Measurements from ENCODE around the gene PGC.
A peak's percentile ranks its signal among the peaks of the same experiment; 100 is the strongest.

The PGC gene

DNA sequence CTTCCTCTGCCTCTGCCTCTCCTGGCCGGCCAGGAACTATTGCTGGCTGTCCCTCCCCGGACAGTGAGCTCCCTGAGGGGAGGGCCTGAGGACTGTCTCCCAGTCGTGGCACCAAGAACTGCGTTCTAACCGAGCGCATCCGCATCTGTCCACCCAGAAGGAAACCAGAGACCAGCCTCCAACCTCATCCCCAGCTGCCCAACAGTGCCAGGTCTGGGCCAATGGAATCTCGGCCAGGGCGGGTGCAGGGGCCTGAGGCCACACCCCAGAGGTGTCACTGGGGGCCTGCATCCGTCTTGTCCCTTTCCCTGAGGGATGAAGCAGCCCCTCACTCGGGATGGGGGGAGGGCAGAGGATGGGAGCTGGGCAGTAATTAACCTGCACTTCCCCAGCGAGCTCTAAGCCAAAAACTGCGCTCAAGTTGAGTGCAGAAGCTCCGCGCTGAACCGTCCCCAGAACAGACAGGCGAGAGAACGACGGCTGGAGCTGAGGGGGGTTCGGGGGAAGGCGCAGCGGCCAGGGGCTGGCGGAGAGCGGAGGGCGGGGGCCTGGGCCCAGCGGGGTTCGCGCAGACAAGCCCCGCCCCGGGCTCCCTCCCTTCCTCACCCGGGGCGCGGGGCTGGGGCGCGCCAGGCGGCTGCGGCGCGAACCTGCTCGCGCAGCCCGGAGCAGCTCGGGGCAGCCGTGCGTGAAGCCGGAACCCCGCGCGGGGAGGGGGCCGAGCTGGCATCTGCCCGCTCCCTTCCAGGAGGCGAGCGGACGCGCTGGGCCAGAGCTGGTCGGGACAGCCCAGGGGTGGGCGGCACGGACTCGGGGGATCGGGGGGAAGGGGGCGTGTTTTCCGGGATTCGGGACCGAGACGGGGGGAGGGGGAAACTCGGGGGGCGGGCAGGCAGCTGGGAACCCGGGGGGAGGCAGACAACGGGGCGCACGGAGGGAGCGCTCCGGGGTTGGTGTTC lies 13.2 kb downstream of the PGC start:
- H2BK5ac ChIP-seq (ENCODE audit: low read depth, low read length, poor library complexity) = no peak overlapping the region
- DNase-seq = peak in 1 of 2 donors; percentile 32
- H2AFZ ChIP-seq (ENCODE audit: insufficient read depth, low read length, poor library complexity) = peak overlapping the region; percentile 56
- peaks cover 19 to 22% of the 10 kb centered on the region in 2 experiments for H3K4me1 ChIP-seq (ENCODE audit: control insufficient read depth in 1 of 2, insufficient read depth in 2 of 2, low read length in 2 of 2)
- no peaks in the 10 kb centered on the region for H3K27me3 ChIP-seq (ENCODE audit: insufficient read depth, low read length)
- H4K8ac ChIP-seq (ENCODE audit: low read depth, low read length) = peak overlapping the region; percentile 11
- H3K36me3 ChIP-seq (ENCODE audit: control insufficient read depth in 1 of 2, insufficient read depth in 2 of 2, low read length in 2 of 2) = no peaks in the 10 kb centered on the region
- H3K9me3 ChIP-seq (ENCODE audit: insufficient read depth, low read depth, low read length) = no peaks in the 10 kb centered on the region
- peaks cover 8% of the 10 kb centered on the region for H3K79me2 ChIP-seq (ENCODE audit: control insufficient read depth, insufficient read depth, low read length, poor library complexity)
- H3K23ac ChIP-seq (ENCODE audit: low read length) = no peak overlapping the region
- H3K4me2 ChIP-seq (ENCODE audit: low read length) = peak overlapping the region; percentile 96
- H3K9ac ChIP-seq (ENCODE audit: low read length) = no peak overlapping the region
- peak overlapping the region; percentile 69 for H3K18ac ChIP-seq (ENCODE audit: low read length)
- peak overlapping the region; percentile 21 for H3K4ac ChIP-seq (ENCODE audit: low read depth, low read length)
- H3K4me3 ChIP-seq (ENCODE audit: low read depth, low read length) = peak overlapping the region; percentile 75
- H3K27ac ChIP-seq (ENCODE audit: low read depth, low read length) = peak overlapping the region; percentile 6
- H3K79me1 ChIP-seq (ENCODE audit: low read length) = peaks cover 20% of the 10 kb centered on the region
- WGBS (ENCODE audit: extremely low coverage, insufficient coverage, insufficient read length) = no CpG with 5 or more reads among the region's 73 CpGs
- no peak overlapping the region for H2AK5ac ChIP-seq (ENCODE audit: low read length)
- H4K91ac ChIP-seq (ENCODE audit: low read depth, low read length) = peak overlapping the region; percentile 25
- H4K12ac ChIP-seq (ENCODE audit: low read depth, low read length) = no peak overlapping the region
- H2BK120ac ChIP-seq (ENCODE audit: insufficient read depth, low read length, poor library complexity) = no peak overlapping the region
- no peak overlapping the region for H2BK12ac ChIP-seq (ENCODE audit: low read length)
- H3K14ac ChIP-seq (ENCODE audit: low read length) = peak overlapping the region; percentile 8

GRCh38 chr6:41733360-41733706 lies 13.9 kb downstream of the PGC start:
- no peak for DNase-seq
- peak overlapping the region; percentile 1 for H3K14ac ChIP-seq (ENCODE audit: low read length)
- H3K79me1 ChIP-seq (ENCODE audit: low read length) = peaks cover 20% of the 10 kb centered on the region
- H3K4me3 ChIP-seq (ENCODE audit: low read depth, low read length) = no peak overlapping the region
- peaks cover 19 to 22% of the 10 kb centered on the region in 2 experiments for H3K4me1 ChIP-seq (ENCODE audit: control insufficient read depth in 1 of 2, insufficient read depth in 2 of 2, low read length in 2 of 2)
- H2BK120ac ChIP-seq (ENCODE audit: insufficient read depth, low read length, poor library complexity) = no peak overlapping the region
- H4K91ac ChIP-seq (ENCODE audit: low read depth, low read length) = peak overlapping the region; percentile 20
- no peaks in the 10 kb centered on the region for H3K36me3 ChIP-seq (ENCODE audit: control insufficient read depth in 1 of 2, insufficient read depth in 2 of 2, low read length in 2 of 2)
- no CpG with 5 or more reads among the region's 11 CpGs for WGBS (ENCODE audit: extremely low coverage, insufficient coverage, insufficient read length)
- H3K79me2 ChIP-seq (ENCODE audit: control insufficient read depth, insufficient read depth, low read length, poor library complexity) = peaks cover 8% of the 10 kb centered on the region
- no peak overlapping the region for H3K27ac ChIP-seq (ENCODE audit: low read depth, low read length)
- H2AFZ ChIP-seq (ENCODE audit: insufficient read depth, low read length, poor library complexity) = peak overlapping the region; percentile 33
- no peak overlapping the region for H2BK5ac ChIP-seq (ENCODE audit: low read depth, low read length, poor library complexity)
- no peaks in the 10 kb centered on the region for H3K9me3 ChIP-seq (ENCODE audit: insufficient read depth, low read depth, low read length)
- H3K23ac ChIP-seq (ENCODE audit: low read length) = no peak overlapping the region
- peak overlapping the region; percentile 17 for H4K8ac ChIP-seq (ENCODE audit: low read depth, low read length)
- peak overlapping the region; percentile 96 for H3K4me2 ChIP-seq (ENCODE audit: low read length)
- H3K27me3 ChIP-seq (ENCODE audit: insufficient read depth, low read length) = no peaks in the 10 kb centered on the region
- no peak overlapping the region for H3K9ac ChIP-seq (ENCODE audit: low read length)
- peak overlapping the region; percentile 2 for H3K4ac ChIP-seq (ENCODE audit: low read depth, low read length)
- H3K18ac ChIP-seq (ENCODE audit: low read length) = peak overlapping the region; percentile 0
- peak overlapping the region; percentile 27 for H2AK5ac ChIP-seq (ENCODE audit: low read length)
- peak overlapping the region; percentile 5 for H2BK12ac ChIP-seq (ENCODE audit: low read length)
- no peak overlapping the region for H4K12ac ChIP-seq (ENCODE audit: low read depth, low read length)

- Histone ChIP-seq H3K27me3 (ENCODE audit: insufficient read depth, low read length) (no peaks in the 10 kb centered on the region), H3K79me1 (ENCODE audit: low read length) (peaks cover 20% of the 10 kb centered on the region), H2AK5ac (ENCODE audit: low read length) (peak overlapping the region; percentile 27), H3K4me2 (ENCODE audit: low read length) (peak overlapping the region; percentile 17), H3K9me3 (ENCODE audit: insufficient read depth, low read depth, low read length) (no peaks in the 10 kb centered on the region), H3K9ac (ENCODE audit: low read length) (peak overlapping the region; percentile 9), H2AFZ (ENCODE audit: insufficient read depth, low read length, poor library complexity) (peak overlapping the region; percentile 15), H2BK5ac (ENCODE audit: low read depth, low read length, poor library complexity) (no peak overlapping the region), H3K4me3 (ENCODE audit: low read depth, low read length) (no peak overlapping the region), H3K18ac (ENCODE audit: low read length) (no peak overlapping the region), H3K4me1 (ENCODE audit: control insufficient read depth in 1 of 2, insufficient read depth in 2 of 2, low read length in 2 of 2) (peaks cover 19 to 22% of the 10 kb centered on the region in 2 experiments), H4K91ac (ENCODE audit: low read depth, low read length) (peak overlapping the region; percentile 20), H3K36me3 (ENCODE audit: control insufficient read depth in 1 of 2, insufficient read depth in 2 of 2, low read length in 2 of 2) (no peaks in the 10 kb centered on the region), H3K79me2 (ENCODE audit: control insufficient read depth, insufficient read depth, low read length, poor library complexity) (peaks cover 8% of the 10 kb centered on the region), H3K4ac (ENCODE audit: low read depth, low read length) (no peak overlapping the region), H3K14ac (ENCODE audit: low read length) (no peak overlapping the region), H2BK12ac (ENCODE audit: low read length) (peak overlapping the region; percentile 5), H2BK120ac (ENCODE audit: insufficient read depth, low read length, poor library complexity) (no peak overlapping the region), H4K12ac (ENCODE audit: low read depth, low read length) (no peak overlapping the region), H3K23ac (ENCODE audit: low read length) (no peak overlapping the region), H3K27ac (ENCODE audit: low read depth, low read length) (no peak overlapping the region), H4K8ac (ENCODE audit: low read depth, low read length) (no peak overlapping the region)
- no peak for DNase-seq
- no CpG with 5 or more reads among the region's 8 CpGs for WGBS (ENCODE audit: extremely low coverage, insufficient coverage, insufficient read length)
Measured at GRCh38 chr6:41732591-41733359, 14.4 kb downstream of the PGC start.

- no peak overlapping the region for H3K27ac ChIP-seq (ENCODE audit: low read depth, low read length)
Measured at GRCh38 chr6:41732149-41732548, 15.0 kb downstream of the PGC start.

More at GRCh38 chr6:41732149-41732548, 15.0 kb downstream of the PGC start:
- H3K79me1 ChIP-seq (ENCODE audit: low read length) = peaks cover 20% of the 10 kb centered on the region
- no peak overlapping the region for H2BK5ac ChIP-seq (ENCODE audit: low read depth, low read length, poor library complexity)
- H3K36me3 ChIP-seq (ENCODE audit: control insufficient read depth in 1 of 2, insufficient read depth in 2 of 2, low read length in 2 of 2) = no peaks in the 10 kb centered on the region
- no peak overlapping the region for H3K4ac ChIP-seq (ENCODE audit: low read depth, low read length)
- no peak overlapping the region for H3K23ac ChIP-seq (ENCODE audit: low read length)
- H4K8ac ChIP-seq (ENCODE audit: low read depth, low read length) = no peak overlapping the region
- H2AFZ ChIP-seq (ENCODE audit: insufficient read depth, low read length, poor library complexity) = no peak overlapping the region
- H2BK12ac ChIP-seq (ENCODE audit: low read length) = no peak overlapping the region
- H3K18ac ChIP-seq (ENCODE audit: low read length) = no peak overlapping the region
- H3K79me2 ChIP-seq (ENCODE audit: control insufficient read depth, insufficient read depth, low read length, poor library complexity) = peaks cover 8% of the 10 kb centered on the region
- no peak overlapping the region for H3K14ac ChIP-seq (ENCODE audit: low read length)
- no peak overlapping the region for H3K4me3 ChIP-seq (ENCODE audit: low read depth, low read length)
- no peak overlapping the region for H2BK120ac ChIP-seq (ENCODE audit: insufficient read depth, low read length, poor library complexity)
- H3K9ac ChIP-seq (ENCODE audit: low read length) = no peak overlapping the region
- no peaks in the 10 kb centered on the region for H3K9me3 ChIP-seq (ENCODE audit: insufficient read depth, low read depth, low read length)
- no peak overlapping the region for H3K4me2 ChIP-seq (ENCODE audit: low read length)
- DNase-seq = no peak
- H4K12ac ChIP-seq (ENCODE audit: low read depth, low read length) = no peak overlapping the region
- no peaks in the 10 kb centered on the region for H3K27me3 ChIP-seq (ENCODE audit: insufficient read depth, low read length)
- no peak overlapping the region for H4K91ac ChIP-seq (ENCODE audit: low read depth, low read length)
- no peak overlapping the region for H2AK5ac ChIP-seq (ENCODE audit: low read length)
- H3K4me1 ChIP-seq (ENCODE audit: control insufficient read depth in 1 of 2, insufficient read depth in 2 of 2, low read length in 2 of 2) = peaks cover 19 to 22% of the 10 kb centered on the region in 2 experiments

All from trophoblast cell (in vitro differentiated cells and primary cell).